ENCODE measurements around the gene CACNA2D3.

Gene CACNA2D3

GRCh38 chr3:54296531-54296930 is 174.2 kb downstream of the CACNA2D3 start:
- DNase-seq: no peak

GRCh38 chr3:54299169-54299935 is 177.0 kb downstream of the CACNA2D3 start:
- no peak for DNase-seq

- no peak for DNase-seq
These were observed 181.4 kb downstream of the CACNA2D3 start for GRCh38 chr3:54303517-54304375.

DNA sequence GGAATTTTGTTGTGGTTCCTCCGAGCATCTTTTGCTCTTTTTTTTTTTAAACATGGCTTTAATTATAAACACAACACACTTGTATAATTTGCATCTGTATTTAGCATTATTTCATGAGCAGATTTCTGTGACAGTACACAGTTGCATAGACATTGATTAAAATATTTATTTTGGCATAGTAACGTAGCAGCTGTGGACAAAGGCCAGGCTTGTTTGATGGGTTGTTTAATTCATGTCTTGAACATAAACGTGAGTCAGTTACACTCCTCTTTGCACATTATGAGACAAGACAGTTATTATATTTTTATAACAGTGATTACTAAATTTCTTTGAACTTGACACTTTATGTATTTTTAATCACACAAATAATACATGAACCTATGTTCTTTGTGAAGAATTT is 182.5 kb downstream of the CACNA2D3 start:
- no peak for DNase-seq

GRCh38 chr3:54305409-54306099 is 183.2 kb downstream of the CACNA2D3 start:
- no peak for DNase-seq

- no peak for DNase-seq
These were observed 185.3 kb downstream of the CACNA2D3 start for GRCh38 chr3:54307566-54308180.

- DNase-seq: no peak
These were observed 187.2 kb downstream of the CACNA2D3 start for GRCh38 chr3:54309601-54310000.

- DNase-seq: no peak
These were observed 188.9 kb downstream of the CACNA2D3 start for GRCh38 chr3:54311211-54311747.

DNA sequence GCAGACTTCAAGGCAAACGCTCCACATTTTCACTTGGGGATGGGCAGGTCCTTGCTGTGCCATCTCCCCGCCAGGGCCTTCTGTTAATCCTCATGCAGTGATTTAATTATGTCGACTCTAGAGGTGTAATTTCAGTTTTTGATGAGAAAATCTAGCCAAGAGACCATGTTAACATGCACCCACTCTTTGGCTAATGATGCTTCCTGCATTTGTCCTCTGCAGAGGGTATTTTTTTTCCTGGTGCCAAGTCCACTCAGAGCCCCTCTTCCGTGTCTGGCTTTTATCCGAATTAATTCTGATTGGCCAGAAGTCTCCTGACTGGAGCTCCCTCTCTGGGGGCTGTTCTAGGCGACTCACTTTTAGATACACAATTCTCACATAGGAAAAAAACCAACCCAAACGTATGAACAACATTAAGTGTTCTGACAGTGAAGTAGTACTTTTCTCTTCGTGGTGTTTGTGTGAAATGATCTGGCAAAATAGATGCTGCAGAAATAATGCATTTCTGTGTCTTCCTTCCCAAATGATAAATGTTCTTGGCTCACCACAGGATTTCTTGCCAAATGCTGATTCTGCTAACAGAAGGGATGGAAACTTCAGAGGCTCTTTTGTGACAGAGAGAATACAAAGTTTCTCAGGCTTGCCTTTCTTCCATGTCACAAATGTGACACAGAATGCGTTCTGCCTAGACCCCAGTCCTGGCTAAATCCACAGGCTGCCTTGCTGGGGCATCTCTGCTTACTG is 190.0 kb downstream of the CACNA2D3 start:
- no peak for DNase-seq

DNA sequence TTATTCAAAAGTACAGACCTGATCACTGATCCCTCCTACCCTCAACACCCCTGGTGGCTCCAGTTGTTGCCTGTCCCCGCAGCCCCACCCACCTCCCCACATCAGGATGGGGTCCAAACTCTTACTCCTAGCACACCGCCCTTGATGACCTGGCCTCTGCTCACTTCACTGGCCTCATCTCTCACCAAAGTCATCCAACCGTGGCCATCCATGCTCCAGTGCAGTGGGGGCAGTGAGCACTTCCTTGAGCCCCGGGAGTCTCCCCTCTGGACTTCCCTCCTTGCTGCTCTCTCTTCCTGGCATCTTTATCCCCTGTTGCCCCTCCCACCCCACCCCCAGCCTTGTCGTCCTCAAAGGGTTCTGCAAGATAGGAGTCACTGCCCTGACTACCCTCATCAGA is 191.1 kb downstream of the CACNA2D3 start:
- DNase-seq: no peak

DNA sequence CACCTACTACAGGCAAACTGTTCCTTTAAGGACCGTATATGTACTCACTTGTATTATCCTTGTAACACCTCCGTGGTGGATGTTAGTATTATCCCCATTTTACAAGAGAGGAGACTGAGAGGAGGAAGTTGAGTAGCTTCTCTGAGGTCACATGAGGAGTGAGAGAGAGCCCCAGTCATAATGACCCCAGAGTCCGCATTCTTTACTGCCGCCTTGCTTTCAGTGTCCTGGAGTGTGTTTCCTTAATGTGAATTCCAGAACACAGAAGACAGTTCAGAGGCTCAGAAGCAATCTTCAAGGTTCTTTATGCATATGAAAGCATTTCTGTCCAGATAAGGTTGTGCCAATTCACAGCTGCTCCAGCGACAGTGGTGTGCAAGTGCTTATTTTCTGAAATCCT is 199.2 kb downstream of the CACNA2D3 start:
- DNase-seq: no peak

DNA sequence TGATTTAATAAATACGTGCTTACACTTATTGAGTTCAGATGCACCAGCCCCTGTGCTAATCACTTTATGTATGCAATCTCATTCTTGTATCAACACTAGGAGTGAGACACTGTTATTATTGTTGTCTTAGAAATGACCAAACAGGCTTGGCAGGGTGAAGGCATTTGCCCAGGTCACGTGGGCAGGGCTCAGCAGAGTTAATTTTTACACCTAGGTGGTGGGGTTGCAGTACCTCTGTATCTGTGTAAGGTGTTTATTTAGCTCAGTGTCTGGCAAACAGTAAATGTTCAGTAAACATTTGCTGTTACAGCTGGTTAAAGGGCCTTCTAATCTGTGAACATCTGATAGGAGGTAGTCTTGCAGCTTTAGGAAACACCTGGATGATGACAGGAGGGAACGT is 200.0 kb downstream of the CACNA2D3 start:
- no peak for DNase-seq

- DNase-seq: no peak
These were observed 201.8 kb downstream of the CACNA2D3 start for GRCh38 chr3:54324103-54324502.

GRCh38 chr3:54326951-54327350 is 204.6 kb downstream of the CACNA2D3 start:
- DNase-seq: no peak

DNA sequence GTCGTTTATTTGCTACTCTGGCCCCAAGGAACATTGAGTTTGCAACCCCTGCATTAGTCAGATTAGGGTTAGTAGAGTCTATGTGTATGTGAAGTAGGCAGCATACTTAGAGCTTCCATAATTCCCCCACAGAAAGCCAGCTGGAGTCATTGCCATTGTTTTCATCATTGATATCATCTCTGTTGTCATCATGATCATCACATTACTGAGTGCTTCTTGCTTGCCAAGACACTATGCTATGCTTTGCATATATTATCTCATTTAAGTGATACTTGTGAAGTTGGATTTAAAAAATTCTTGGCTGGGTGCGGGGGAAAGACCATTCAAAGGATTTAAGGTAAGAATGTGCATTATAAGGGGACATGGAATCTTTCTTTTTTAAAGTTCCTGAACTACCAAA is 209.0 kb downstream of the CACNA2D3 start:
- DNase-seq: no peak

GRCh38 chr3:54337846-54338245 is 215.5 kb downstream of the CACNA2D3 start:
- no peak for DNase-seq

GRCh38 chr3:54339608-54340007 is 217.3 kb downstream of the CACNA2D3 start:
- DNase-seq: no peak

GRCh38 chr3:54341811-54342210 is 219.5 kb downstream of the CACNA2D3 start:
- DNase-seq: no peak

DNA sequence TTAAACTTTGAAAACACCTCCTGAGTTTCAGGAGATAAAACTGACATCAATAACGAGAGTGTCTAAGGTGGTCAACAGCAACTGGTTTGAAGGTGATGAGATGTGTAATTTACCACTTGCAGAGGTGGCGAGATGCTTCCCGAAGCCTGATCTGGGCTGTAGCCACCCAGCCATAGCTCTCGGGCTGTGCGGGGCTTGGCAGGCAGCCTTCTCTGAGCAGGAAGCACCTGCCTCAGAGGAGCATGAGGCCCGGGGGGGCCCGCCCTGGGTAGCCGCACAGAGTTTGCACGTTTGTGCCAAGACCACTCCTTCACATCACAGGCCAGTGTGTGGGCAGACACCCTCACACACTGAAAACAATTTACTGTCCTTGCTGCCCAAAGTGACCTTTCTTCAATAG is 220.3 kb downstream of the CACNA2D3 start:
- no peak for DNase-seq

GRCh38 chr3:54343495-54343894 is 221.1 kb downstream of the CACNA2D3 start:
- no peak for DNase-seq

- no peak for DNase-seq
These were observed 222.4 kb downstream of the CACNA2D3 start for GRCh38 chr3:54344601-54345231.
